ENCODE data around the gene EVL.
"Not testable (repeated sequence)": the region's sequence is repeated elsewhere in the genome, so short reads cannot be mapped to it uniquely, and the experiment has no call there.

EVL gene

DNA sequence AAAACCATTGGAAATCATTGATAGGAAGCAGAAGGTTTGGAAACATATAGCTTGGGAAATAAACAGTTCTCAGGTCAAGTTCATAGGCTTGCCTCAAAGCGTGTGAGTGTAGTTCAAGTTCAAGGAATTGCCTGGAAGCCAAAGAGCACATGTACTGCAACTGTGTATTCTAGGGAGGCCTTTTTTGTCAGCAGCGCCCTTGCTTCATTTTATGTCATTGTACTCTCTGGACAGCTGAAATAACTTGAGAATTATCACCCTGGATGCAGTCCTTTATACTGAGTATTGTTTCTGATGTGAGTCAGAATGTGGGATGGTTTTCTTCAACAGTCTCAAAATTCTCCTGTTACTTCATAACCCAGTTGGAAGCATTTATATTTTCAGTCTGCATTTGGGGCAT lies 16.0 kb upstream of the EVL start:
- TF ChIP-seq GATA1 (IDR thresholded peaks at IDR 0.05; ENCODE audit: low read depth, low read length) (no peak), POLR2A (IDR thresholded peaks at IDR 0.05; ENCODE audit: low read length) (no peak)
- DNase-seq, result no peak

DNA sequence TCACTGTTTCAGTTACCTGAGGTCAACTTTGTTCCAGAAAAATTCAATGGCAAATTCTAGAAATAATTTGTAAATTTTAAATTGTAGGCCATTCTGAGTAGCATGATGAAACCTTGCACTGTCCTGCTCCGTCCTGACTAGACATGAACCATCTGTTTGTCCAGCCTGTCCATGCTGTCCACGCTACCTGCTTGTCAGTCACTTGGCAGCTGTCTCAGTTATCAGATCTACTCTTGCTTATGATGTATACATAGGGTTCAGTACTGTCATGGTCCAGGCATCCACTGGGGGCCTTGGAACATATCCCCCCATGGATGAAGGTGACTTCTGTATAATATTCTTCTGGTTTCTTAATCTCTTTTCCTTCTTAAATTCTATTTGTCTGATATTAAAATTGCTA lies 14.1 kb upstream of the EVL start:
- TF ChIP-seq GATA1 (IDR thresholded peaks at IDR 0.05; ENCODE audit: low read depth, low read length) (no peak), POLR2A (IDR thresholded peaks at IDR 0.05; ENCODE audit: low read length) (no peak)
- DNase-seq, result no peak

DNA sequence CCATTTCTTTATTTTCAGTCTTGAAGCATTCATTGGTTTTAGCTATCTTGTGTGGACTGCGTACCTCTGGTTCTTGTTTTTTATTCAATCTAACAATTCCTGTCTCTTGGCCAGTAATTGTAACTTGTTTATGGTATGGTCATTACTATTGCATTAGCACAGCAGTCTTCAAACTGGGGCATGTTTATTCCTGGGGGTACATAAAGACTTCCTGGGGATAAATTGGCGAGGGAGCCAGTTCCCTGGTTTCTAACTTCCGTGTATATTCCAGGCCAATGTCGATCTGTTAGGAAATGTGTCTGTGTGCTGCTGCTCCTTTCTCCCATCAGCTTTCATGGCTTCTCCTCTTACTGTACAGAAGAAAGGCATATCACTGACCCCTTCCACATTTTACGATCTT lies 13.7 kb upstream of the EVL start:
- TF ChIP-seq GATA1 (IDR thresholded peaks at IDR 0.05; ENCODE audit: low read depth, low read length) (no peak), POLR2A (IDR thresholded peaks at IDR 0.05; ENCODE audit: low read length) (no peak)
- no peak for DNase-seq

DNA sequence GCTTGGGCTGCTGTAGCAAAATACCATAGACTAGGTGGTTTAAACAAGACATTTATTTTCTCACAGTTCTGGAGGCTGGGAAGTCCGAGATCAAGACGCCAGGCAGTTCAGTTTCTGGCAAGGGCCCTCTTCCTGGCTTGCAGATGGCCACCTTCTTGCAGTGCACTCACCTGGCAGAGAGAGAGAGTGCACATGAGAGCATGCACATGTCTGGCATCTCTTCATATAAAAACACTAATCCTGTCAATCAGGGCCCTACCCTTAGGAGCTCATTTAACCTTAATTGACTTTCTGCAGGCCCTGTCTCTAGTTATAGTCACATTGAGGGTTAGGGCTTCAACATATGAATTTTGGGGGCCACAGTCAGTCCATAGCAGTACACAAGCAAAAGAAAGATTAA lies 12.4 kb upstream of the EVL start:
- TF ChIP-seq POLR2A (IDR thresholded peaks at IDR 0.05; ENCODE audit: low read length), result no peak
- no peak for TF ChIP-seq GATA1 (IDR thresholded peaks at IDR 0.05; ENCODE audit: low read depth, low read length)
- DNase-seq, result no peak

DNA sequence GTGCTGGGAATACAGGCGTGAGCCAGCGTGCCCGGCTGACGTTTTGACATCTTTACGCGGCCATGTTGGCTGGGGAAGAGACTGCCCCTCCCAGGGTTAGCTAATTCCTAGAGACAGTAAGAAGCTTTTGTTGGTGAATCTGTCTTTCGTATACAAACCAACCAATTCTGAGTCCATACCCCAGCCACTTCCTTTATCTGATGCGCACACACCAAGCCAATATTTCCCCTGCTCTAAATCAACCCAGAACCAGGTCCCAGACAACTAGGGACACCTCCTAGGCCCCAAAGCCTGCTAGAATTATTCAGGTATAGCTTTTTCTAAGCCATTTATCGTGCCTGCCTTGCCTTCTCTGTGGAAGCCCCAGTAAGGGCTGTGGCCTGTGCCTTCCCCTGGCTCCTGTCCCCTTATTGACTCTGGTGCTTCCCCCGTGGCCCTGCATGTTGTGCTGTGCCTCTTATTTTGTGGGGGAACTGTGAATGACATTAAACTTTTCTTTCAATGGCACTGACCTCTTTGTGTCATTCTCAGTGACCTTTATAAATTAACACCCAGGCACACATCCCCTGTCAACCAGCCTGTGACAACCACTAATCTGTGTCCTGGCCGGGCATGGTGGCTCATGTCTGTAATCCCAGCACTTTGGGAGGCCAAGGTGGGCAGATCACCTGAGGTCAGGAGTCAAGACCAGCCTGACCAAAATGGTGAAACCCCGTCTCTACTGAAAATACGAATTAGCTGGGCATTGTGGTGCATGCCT lies 10.7 kb upstream of the EVL start:
- DNase-seq, result no peak
- TF ChIP-seq GATA1 (IDR thresholded peaks at IDR 0.05; ENCODE audit: low read depth, low read length), result no peak
- no peak for TF ChIP-seq POLR2A (IDR thresholded peaks at IDR 0.05; ENCODE audit: low read length)

DNA sequence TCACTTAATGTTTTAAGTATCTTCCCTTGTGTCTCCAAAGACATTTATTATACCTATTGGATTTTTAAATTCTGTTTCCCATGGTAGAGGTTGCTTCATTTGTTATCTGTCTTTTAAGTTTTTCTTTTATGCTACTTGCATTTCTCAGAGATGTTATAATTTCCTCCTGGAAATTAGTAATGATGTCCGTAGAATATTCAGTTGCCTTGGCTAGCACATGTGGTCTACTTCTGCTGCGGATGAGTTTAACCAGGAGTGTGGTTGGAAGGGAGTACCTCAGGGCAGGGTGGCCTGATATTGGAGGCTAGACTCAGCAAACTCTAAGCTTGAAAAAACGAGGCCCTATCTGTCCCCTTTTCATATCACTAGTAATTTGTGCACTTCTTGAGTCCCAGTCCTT lies 8.8 kb upstream of the EVL start:
- TF ChIP-seq POLR2A (IDR thresholded peaks at IDR 0.05; ENCODE audit: low read length), result no peak
- no peak for TF ChIP-seq GATA1 (IDR thresholded peaks at IDR 0.05; ENCODE audit: low read depth, low read length)
- no peak for DNase-seq

DNA sequence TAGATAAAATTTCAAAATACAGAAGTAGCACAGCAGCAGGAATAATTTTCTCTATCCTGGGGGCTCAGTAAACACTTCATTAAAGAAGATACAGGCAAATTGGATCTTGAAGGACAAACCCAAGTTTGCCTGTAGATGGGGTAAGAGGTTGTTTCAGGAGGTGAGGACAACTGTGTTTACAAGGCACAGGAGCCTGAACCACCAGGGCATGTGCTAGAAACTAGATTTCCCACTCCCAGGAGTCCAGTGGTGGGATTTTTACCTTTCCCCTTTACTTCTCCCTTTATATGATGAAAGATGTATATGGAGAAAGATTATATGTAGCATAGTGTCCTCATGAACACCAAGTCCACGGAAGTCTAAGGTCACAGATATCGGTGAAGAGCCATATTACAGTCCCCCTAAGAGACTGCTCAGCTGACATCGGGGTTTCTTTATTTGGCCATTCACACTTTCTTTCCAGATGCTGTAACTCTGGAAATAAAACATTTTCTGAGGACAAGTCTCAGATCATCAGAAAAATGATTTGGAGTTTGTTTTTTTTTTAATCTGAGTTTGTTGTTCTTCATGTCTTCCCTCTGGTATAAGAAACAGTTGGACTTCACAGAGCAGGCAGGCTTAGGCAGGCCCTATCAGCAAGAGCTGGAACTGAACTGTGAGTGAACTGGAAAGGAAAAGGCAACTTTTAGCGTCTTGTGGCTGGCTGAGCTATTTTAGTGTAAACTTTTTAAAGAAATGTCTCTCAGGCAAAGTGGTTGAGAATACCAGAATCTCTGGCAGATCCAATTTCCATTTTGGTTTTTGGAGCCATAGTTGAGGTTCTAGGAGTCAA lies 8.0 kb upstream of the EVL start:
- TF ChIP-seq GATA1 (IDR thresholded peaks at IDR 0.05; ENCODE audit: low read depth, low read length) (no peak), POLR2A (IDR thresholded peaks at IDR 0.05; ENCODE audit: low read length) (no peak)
- DNase-seq, result peak; percentile 40 to 58

DNA sequence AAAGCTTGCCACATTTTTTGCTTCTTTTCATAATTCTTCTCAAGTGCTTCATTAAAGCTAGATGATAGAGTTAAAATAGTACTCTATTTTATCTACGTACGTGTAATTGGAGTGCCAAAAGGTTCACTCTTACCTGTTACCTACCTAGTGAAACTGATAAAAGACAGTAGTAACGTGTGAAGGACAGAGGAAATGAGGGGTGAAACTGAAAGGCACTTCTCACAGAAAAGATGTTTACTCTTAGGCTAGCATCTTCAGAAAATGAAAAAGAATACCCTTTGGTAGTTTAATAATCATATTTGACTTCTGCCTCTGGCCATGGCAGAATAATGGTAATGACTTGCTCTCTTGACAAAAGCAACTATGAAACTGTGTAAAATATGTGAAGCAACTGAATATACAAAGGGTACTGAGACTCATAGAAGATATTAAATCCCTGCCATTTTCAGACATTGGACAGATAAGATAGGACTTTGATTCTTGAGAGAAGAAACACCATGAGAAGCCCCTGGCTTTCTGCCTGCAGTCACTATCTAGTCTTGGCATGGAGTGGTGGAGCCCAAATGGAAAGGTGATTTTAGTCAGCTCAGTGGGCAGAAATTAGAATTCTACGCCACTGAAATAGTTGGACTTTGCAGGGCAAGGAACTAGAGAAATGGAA lies 6.3 kb upstream of the EVL start:
- DNase-seq, result peak in 1 of 2 experiments; percentile 19
- TF ChIP-seq GATA1 (IDR thresholded peaks at IDR 0.05; ENCODE audit: low read depth, low read length), result no peak
- TF ChIP-seq POLR2A (IDR thresholded peaks at IDR 0.05; ENCODE audit: low read length), result no peak

DNA sequence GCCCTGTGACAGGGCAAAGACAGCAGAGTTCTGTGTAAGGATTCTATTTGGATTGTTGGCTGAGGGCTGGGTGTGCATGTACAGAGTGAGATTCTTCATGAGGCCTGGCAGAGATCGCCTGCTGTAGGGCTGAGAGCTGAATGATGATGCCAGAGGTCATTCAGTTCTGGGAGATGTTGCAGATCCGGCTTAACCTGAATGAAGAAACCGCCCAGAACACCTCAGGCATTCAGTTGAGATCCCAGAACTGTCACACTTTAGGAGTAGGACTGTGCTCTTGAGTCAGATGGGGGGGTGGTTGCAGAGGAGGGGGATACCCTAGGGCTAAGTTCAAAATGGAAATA lies 5.8 kb upstream of the EVL start:
- no peak for TF ChIP-seq POLR2A (IDR thresholded peaks at IDR 0.05; ENCODE audit: low read length)
- no peak for TF ChIP-seq GATA1 (IDR thresholded peaks at IDR 0.05; ENCODE audit: low read depth, low read length)
- no peak for DNase-seq

DNA sequence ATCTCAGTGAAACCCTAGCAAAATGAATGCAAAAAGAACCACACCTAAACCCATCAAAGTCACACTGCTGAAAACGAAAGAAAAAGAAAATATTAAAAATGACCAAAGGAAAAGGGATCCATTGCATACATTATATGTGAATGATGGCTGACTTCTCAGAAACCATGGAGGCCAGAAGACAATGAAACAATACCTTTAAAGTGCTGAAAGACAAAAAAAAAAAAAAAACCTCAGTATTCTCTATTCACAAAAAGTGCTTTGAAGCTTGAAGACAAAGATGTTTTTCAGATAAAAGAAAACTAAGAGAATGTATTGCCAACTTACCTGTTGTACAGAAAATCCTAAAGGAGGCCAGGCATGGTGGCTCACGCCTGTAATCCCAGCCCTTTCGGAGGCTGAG lies 4.5 kb upstream of the EVL start:
- DNase-seq, result no peak
- TF ChIP-seq GATA1 (IDR thresholded peaks at IDR 0.05; ENCODE audit: low read depth, low read length), result no peak
- TF ChIP-seq POLR2A (IDR thresholded peaks at IDR 0.05; ENCODE audit: low read length), result no peak

DNA sequence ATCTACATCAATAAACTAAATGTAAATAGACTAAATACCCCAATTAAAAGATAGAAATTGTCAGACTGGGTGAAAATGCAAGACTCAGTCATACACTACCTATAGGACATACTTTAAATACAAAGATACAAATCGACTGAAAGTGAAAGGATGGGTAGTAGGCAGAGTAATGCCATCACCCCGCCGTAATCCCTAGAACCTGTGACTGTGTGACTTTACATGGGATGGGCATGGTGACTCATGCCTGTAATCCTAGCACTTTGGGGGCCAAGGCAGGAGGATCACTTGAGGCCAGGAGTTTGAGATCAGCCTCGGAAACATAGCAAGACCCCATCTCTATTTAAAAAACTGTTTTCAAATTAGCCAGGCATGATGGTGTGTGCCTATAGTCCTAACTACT lies 2.6 kb upstream of the EVL start:
- TF ChIP-seq POLR2A (IDR thresholded peaks at IDR 0.05; ENCODE audit: low read length) (no peak), GATA1 (IDR thresholded peaks at IDR 0.05; ENCODE audit: low read depth, low read length) (no peak)
- DNase-seq, result peak in 1 of 2 experiments; percentile 46

DNA sequence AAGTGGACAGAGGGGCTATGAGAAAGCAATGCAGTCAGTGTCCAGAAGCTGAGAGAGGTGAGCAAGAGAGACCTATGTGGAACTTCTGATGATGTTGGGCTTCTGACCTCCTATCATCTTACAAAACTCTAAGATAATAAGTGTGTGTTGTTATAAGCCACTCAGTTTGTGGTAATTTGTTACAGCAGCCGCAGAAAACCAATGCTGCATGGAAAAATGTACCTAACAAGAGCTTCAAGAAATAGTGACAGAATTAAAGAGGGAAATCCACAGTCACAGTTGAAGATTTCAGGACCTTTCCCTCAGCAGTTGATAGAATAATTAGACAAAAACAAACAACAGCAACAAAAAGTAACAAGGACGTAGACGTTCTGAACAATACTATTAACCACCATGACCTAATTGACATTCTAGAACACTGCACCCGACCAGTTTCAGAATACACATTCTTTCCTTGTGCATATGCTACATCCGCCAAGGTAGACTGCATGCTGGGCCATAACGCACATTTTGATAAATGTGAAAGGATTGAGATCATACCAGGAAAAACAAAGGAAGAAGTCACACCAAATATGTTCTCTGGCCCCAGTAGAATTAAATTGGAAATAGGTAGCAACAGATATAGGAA lies 1.8 kb upstream of the EVL start:
- DNase-seq, result no peak
- TF ChIP-seq GATA1 (IDR thresholded peaks at IDR 0.05; ENCODE audit: low read depth, low read length), result no peak
- TF ChIP-seq POLR2A (IDR thresholded peaks at IDR 0.05; ENCODE audit: low read length), result no peak

DNA sequence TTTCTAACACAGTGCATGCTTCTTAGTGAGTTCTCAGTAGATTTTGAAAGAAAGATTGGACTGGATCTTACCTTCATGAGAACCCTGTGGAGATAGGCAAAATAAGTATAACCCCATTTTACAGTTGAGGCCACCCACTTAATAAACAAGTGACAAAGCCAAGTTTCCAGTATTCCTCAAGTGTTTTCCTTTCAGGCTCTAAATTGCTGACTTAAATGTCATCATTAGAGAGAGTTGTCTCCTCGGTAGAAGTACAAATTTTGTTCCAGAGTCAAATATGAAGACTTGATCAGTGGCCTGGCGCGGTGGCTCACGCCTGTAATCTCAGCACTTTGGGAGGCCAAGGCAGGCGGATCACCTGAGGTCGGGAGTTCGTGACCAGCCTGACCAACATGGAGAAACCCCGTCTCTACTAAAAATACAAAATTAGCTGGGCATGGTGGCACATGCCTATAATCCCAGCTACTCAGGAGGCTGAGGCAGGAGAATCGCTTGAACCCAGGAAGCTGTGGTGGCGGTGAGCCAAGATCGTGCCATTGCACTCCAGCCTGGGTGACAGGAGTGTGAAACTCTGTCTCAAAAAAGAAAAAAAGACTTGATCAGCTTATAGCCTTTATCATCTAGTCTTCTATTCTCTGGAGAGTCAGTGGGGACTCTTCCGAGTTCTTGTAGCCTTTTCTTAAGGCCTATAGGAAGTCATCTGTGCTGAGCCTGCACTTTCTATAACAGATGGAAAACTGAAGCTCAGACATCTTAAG lies 708 bp upstream of the EVL start:
- DNase-seq, result not testable (repeated sequence)
